Endothelial cell of umbilical vein (primary cell): ENCODE results near the gene ZNF143. TPM values are rescaled to one million over a fixed set of nuclear protein-coding genes. Genes with fewer than 3 reads are reported as not detected.

Experiments used
- BruUV-seq: library from RNA; stranded (reverse); fragments of 400-500 nt; replicated peaks from 2 replicates; lab custom pipeline; 2021; lab: Mats Ljungman, UMichigan
- CTCF ChIA-PET: fragments of 300-600, 350-600 bp; sonication (Branson Sonifier 250); formaldehyde crosslinking; loops from one replicate; lab custom pipeline; 2021; ENCODE audit warnings: antibody characterized with exemption, inconsistent platforms; lab: Charles Lee
- POLR2A ChIA-PET: fragments of 300-600, 350-600 bp; sonication (Branson Sonifier 250); formaldehyde crosslinking; loops from one replicate; lab custom pipeline; 2021; ENCODE audit warnings: antibody characterized with exemption, inconsistent platforms; lab: Charles Lee
- DNase-seq: peaks from one replicate; pipeline ENCODE4 v3.0.0-alpha.2; 2011; ENCODE audit warnings: low read depth, low spot score
- FAIRE-seq: peaks from 2 replicates; lab custom pipeline; 2011; peaks lifted over from hg19 to GRCh38; lab: Jason Lieb, UNC
- H2AFZ ChIP-seq: 2 replicates; pipeline ENCODE4 v1.6.0; 2012; ENCODE audit warnings: low read depth, low read length, control low read depth, inconsistent platforms
- H3K27ac ChIP-seq: 2 replicates; pipeline ENCODE4 v1.5.1; 2011; ENCODE audit warnings: low read depth, mild to moderate bottlenecking, control low read depth, low read length, moderate library complexity; ENCODE audit not compliant: insufficient read depth
- H3K27me3 ChIP-seq, 2 experiments: 2 replicates each; pipeline versions ENCODE4 v1.6.0 to v1.6.1; 2011; ENCODE audit warnings: low read length in 2 of 2, mixed read lengths in 1 of 2; ENCODE audit not compliant: control insufficient read depth in 2 of 2, insufficient read depth in 2 of 2
- H3K36me3 ChIP-seq, 2 experiments: 2 replicates in 1 of 2; 3 replicates in 1 of 2; pipeline ENCODE4 v1.5.1; 2011; ENCODE audit warnings: low read length in 2 of 2, mild to moderate bottlenecking in 1 of 2, moderate library complexity in 1 of 2; ENCODE audit not compliant: control insufficient read depth in 2 of 2, insufficient read depth in 2 of 2; ENCODE audit errors: extremely low read depth in 1 of 2
- H3K4me1 ChIP-seq: 3 replicates; pipeline ENCODE4 v1.5.1; 2011; ENCODE audit warnings: mild to moderate bottlenecking, low read length; ENCODE audit not compliant: control insufficient read depth, insufficient read depth; ENCODE audit errors: extremely low read depth
- H3K4me2 ChIP-seq: 2 replicates; pipeline ENCODE4 v1.6.1; 2011; ENCODE audit warnings: low read length, control low read depth, mixed read lengths; ENCODE audit not compliant: insufficient read depth
- H3K4me3 ChIP-seq, 3 experiments: fragments of 200-600 bp in 1 of 3; sonication (generic), shearing (Covaris generic) in 1 of 3; replicated peaks in 1 of 3; 2 replicates each; pipeline ENCODE4 v1.5.1; 2011 to 2016; ENCODE audit warnings: control low read depth in 3 of 3, low read length in 3 of 3, mild to moderate bottlenecking in 2 of 3, inconsistent platforms in 1 of 3, low read depth in 1 of 3, moderate library complexity in 1 of 3; ENCODE audit not compliant: insufficient read depth in 1 of 3
- H3K79me2 ChIP-seq: 2 replicates; pipeline ENCODE4 v1.6.0; 2012; ENCODE audit warnings: low read length, inconsistent platforms; ENCODE audit not compliant: control insufficient read depth, insufficient read depth
- H3K9ac ChIP-seq: replicated peaks from 2 replicates; pipeline ENCODE3; 2011; ENCODE audit warnings: low read length, control low read depth; ENCODE audit not compliant: insufficient read depth; ENCODE audit errors: extremely low read depth
- H3K9me1 ChIP-seq: replicated peaks from 3 replicates; pipeline ENCODE4 v1.6.0; 2011; ENCODE audit warnings: mild to moderate bottlenecking, low read length; ENCODE audit not compliant: control insufficient read depth, insufficient read depth; ENCODE audit errors: extremely low read depth
- H3K9me3 ChIP-seq: replicated peaks from 2 replicates; pipeline ENCODE4 v1.5.1; 2012; ENCODE audit warnings: low read length, inconsistent platforms; ENCODE audit not compliant: control insufficient read depth, insufficient read depth
- H4K20me1 ChIP-seq: replicated peaks from 2 replicates; pipeline ENCODE3; 2011; ENCODE audit warnings: mild to moderate bottlenecking, low read length; ENCODE audit not compliant: control insufficient read depth, insufficient read depth; ENCODE audit errors: extremely low read depth
- CTCF ChIP-seq, 2 donors: IDR thresholded peaks; 1 replicate in 1 of 2; 2 replicates in 1 of 2; pipeline ENCODE4 v1.5.1; 2011; ENCODE audit warnings: low read length in 2 of 2, mild to moderate bottlenecking in 2 of 2, moderate library complexity in 2 of 2, control low read depth in 1 of 2, inconsistent platforms in 1 of 2, low read depth in 1 of 2; ENCODE audit not compliant: insufficient read depth in 1 of 2; ENCODE audit errors: extremely low read depth in 1 of 2
- EZH2 ChIP-seq: IDR thresholded peaks from 2 replicates; pipeline ENCODE4 v1.6.1; 2012; ENCODE audit warnings: borderline replicate concordance, low read depth, mild to moderate bottlenecking, moderate library complexity, low read length, inconsistent platforms; ENCODE audit not compliant: severe bottlenecking
- FOS ChIP-seq: IDR thresholded peaks from 2 replicates; pipeline ENCODE4 v1.6.1; 2011; ENCODE audit warnings: mild to moderate bottlenecking, low read length, moderate library complexity, borderline replicate concordance; ENCODE audit not compliant: insufficient read depth
- GATA2 ChIP-seq: IDR thresholded peaks from 2 replicates; pipeline ENCODE4 v1.7.0; 2011; ENCODE audit warnings: low read depth, mild to moderate bottlenecking, moderate library complexity, mixed read lengths, low read length; ENCODE audit not compliant: insufficient read length, insufficient read depth
- JUN ChIP-seq: IDR thresholded peaks from 2 replicates; pipeline ENCODE4 v1.6.1; 2011; ENCODE audit warnings: borderline replicate concordance, low read depth; ENCODE audit not compliant: insufficient read length, insufficient read depth
- MAX ChIP-seq: IDR thresholded peaks from 2 replicates; pipeline ENCODE4 v1.6.1; 2011; ENCODE audit not compliant: insufficient read depth, insufficient read length
- MYC ChIP-seq: IDR thresholded peaks from one replicate; pipeline ENCODE4 v1.6.1; 2011; ENCODE audit warnings: mild to moderate bottlenecking, low read depth, low read length
- POLR2A ChIP-seq: IDR thresholded peaks from 2 replicates; pipeline ENCODE4 v1.6.1; 2012; ENCODE audit warnings: low read depth, mild to moderate bottlenecking, control low read depth, low read length
- POLR2AphosphoS5 ChIP-seq: IDR thresholded peaks from 2 replicates; pipeline ENCODE4 v1.6.1; 2012; ENCODE audit warnings: low read depth, mild to moderate bottlenecking, control low read depth, low read length, moderate library complexity; ENCODE audit not compliant: insufficient read depth
- dilution Hi-C: fragments of 300-500 bp; cut with MboI; formaldehyde crosslinking; loops from one replicate; pipeline ENCODE4 v1.15.0; 2019; ENCODE audit warnings: low sequenced_read_pairs; ENCODE audit not compliant: extremely low pct_ligation_motif_present
- intact Hi-C: fragments of 100-400 bp; cut with micrococcal nuclease; formaldehyde crosslinking; loops from one replicate; pipeline ENCODE4 v1.10.0; 2022
- polyA plus RNA-seq, 4 experiments: library from polyadenylated mRNA; depleted of rRNA in 3 of 4; stranded (reverse) in 3 of 4; unstranded in 1 of 4; fragments of >200 nt; gene quantifications; 2 replicates each; pipeline versions ENCODE4 v1.2.1 to v1.2.3, GENCODE V29; 2011 to 2012; ENCODE audit warnings: missing spikeins in 1 of 4
- total RNA-seq: library from RNA; stranded (reverse); gene quantifications from 2 replicates; pipeline ENCODE4 v1.2.3, GENCODE V29; 2021

The ZNF143 gene
- total and polyA plus RNA-seq, 2 donors (not counting 3 experiments of a cell fraction or from before 2014, with no cell fraction given), result 19.0 to 29.8 TPM

GRCh38 chr11:9428706-9429105, 32.1 kb upstream of the ZNF143 start:
- Histone ChIP-seq H4K20me1 (peaks cover 2% of the 10 kb centered on the region), H3K27ac (no peak overlapping the region)
- CTCF ChIA-PET, result interaction anchor here (1.4 kb wide), 1 partner anchor 78 kb away, joined by 4 read pairs; no protein-coding TSS in a partner anchor

More at GRCh38 chr11:9428706-9429105, 32.1 kb upstream of the ZNF143 start:
- H3K79me2 ChIP-seq, result peaks cover 7% of the 10 kb centered on the region
- dilution Hi-C loops (no loop called here), intact Hi-C loops (no loop called here)
- no peak overlapping the region for H2AFZ ChIP-seq
- H3K4me2 ChIP-seq, result no peak overlapping the region
- POLR2A ChIA-PET, result no interaction called here
- no peaks in the 10 kb centered on the region for H3K27me3 ChIP-seq
- no peak for TF ChIP-seq POLR2AphosphoS5
- no peak for TF ChIP-seq CTCF (IDR thresholded peaks at IDR 0.05; ENCODE audit: extremely low read depth in 1 of 2, insufficient read depth in 1 of 2, low read depth in 1 of 2, low read length in 2 of 2)
- TF ChIP-seq MYC, result no peak
- TF ChIP-seq JUN, result no peak
- no peak for TF ChIP-seq EZH2
- no peak for TF ChIP-seq GATA2
- no peak for TF ChIP-seq POLR2A
- TF ChIP-seq MAX, result no peak
- no peak for TF ChIP-seq FOS
- peaks cover 9 to 45% of the 10 kb centered on the region in 2 experiments for H3K36me3 ChIP-seq
- H3K4me1 ChIP-seq, result no peaks in the 10 kb centered on the region
- H3K9ac ChIP-seq, result no peak overlapping the region
- no peaks in the 10 kb centered on the region for H3K9me1 ChIP-seq
- no peaks in the 10 kb centered on the region for H3K9me3 ChIP-seq
- BruUV-seq, result no TSS peak
- FAIRE-seq (no peak), DNase-seq (no peak)
- H3K4me3 ChIP-seq, result no peak overlapping the region
